Measurements from ENCODE around the gene PRKCSH.

DNA sequence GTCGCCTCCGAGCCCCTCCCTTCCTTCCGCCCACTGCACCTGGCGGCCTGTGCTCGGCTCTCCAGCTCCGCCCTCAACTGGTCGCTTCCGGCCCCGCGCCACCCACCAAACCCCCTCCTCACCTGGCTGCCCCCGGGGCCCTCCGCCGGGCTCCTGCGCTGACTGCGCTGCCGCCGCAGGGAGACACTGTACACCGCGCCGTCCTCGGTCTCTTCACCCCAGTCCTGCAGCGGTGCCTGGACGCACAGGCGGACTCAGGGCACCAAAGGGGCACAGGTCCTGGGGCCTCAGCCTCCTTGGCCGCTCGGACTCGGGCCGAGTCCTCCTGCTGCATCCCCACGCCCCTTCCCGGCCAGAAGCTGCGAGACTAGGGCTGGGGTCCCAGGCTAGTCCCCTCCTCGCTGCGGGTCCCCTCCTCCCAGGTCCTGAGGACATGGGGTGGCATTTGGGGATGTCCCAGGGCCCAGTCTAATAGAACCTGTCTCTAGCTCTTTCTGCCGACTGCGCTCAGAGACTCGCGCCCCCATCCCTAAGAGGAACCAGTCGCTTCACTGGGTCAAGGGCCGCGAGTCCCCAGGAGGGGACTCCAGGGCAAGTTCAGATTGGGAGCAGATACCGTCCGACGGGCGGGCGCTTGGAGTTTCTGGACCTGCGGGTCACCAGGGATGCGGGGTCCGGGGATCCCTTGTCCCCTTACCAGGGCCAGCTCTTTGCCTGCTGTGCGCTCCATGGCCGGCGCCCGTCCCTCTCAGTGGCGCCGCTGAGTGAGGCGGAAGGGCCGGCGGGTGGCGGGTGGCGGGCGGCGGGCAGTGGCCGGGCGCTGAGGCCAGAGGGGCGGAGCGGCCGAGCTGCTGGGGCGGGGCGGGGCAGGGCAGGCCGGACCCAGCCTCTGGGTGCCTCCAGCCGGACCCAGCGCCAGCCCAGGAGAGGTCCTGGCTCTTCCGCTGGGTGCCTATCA, 16.6 kb upstream of the PRKCSH start, which contains the start of gene RGL3:
- TF ChIP-seq CTCF (IDR thresholded peaks at IDR 0.05 in 2 of 3, conservative IDR thresholded peaks at IDR 0.05 in 1 of 3; ENCODE audit: control insufficient read depth in 2 of 3, extremely low read depth in 1 of 3, insufficient read depth in 1 of 3, low read depth in 3 of 3, low read length in 3 of 3) (no peak), MYC (IDR thresholded peaks at IDR 0.05; ENCODE audit: insufficient read depth, insufficient read length, insufficient replicate concordance, low read length, severe bottlenecking) (no peak), EP300 (IDR thresholded peaks at IDR 0.05; ENCODE audit: borderline replicate concordance in 1 of 2, control insufficient read depth in 1 of 2, low read depth in 2 of 2, low read length in 2 of 2) (no peak), JUND (IDR thresholded peaks at IDR 0.05; ENCODE audit: low read depth, low read length) (no peak), YY1 (IDR thresholded peaks at IDR 0.05; ENCODE audit: low read depth, low read length) (no peak), RFX5 (IDR thresholded peaks at IDR 0.05; ENCODE audit: low read depth, low read length) (no peak), RB1 (IDR thresholded peaks at IDR 0.05; ENCODE audit: borderline replicate concordance) (no peak), ESRRA (IDR thresholded peaks at IDR 0.05; ENCODE audit: low read length) (no peak), ETV6 (conservative IDR thresholded peaks at IDR 0.05 in 1 of 2, IDR thresholded peaks at IDR 0.05 in 1 of 2; ENCODE audit: borderline replicate concordance in 1 of 2, low read depth in 1 of 2) (no peak), TBL1XR1 (IDR thresholded peaks at IDR 0.05; ENCODE audit: low read depth, low read length) (no peak), NRF1 (conservative IDR thresholded peaks at IDR 0.05; ENCODE audit: low read depth, low read length) (no peak), POLR2A (IDR thresholded peaks at IDR 0.05; ENCODE audit: low read depth, low read length) (no peak)

Data from GM12878 (cell line).